ENCODE results near the gene POFUT1. TPM values are rescaled to one million over a fixed set of nuclear protein-coding genes. Genes with fewer than 3 reads are reported as not detected.
A peak's percentile ranks its signal among the peaks of the same experiment; 100 is the strongest.

Gene POFUT1
- total RNA-seq, 6 experiments from 2014 or later: 24.2 to 40.2 (median 28.7) TPM

DNA sequence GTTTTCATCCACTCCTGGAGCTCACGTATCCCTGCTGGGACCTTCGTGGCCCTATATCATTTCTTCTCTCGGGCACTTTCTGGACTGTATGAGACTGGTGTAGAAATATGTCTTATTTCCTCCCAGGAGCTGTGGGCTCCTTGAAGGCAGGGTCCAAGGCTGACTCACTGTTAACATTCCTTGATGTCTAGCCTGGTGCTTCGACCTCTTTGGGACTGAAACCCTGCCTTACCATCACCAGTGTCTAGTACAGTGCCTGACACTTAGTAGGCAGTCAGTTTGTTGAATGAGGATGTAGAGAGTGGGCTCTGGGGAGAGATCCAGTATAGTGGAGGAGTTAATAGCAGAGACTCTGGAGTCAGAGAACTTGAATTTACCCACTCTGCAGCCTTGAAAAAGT lies 23.6 kb downstream of the POFUT1 start:
- Histone ChIP-seq H3K4me3 (no peak overlapping the region), H3K27ac (no peak overlapping the region), H3K9me3 (no peaks in the 10 kb centered on the region), H3K36me3 (peaks cover 0 to 30% (median 10%) of the 10 kb centered on the region in 4 donors), H3K4me1 (peaks cover 0 to 44% (median 15%) of the 10 kb centered on the region in 4 donors), H3K27me3 (no peaks in the 10 kb centered on the region)
- TF ChIP-seq, protein P1, sequence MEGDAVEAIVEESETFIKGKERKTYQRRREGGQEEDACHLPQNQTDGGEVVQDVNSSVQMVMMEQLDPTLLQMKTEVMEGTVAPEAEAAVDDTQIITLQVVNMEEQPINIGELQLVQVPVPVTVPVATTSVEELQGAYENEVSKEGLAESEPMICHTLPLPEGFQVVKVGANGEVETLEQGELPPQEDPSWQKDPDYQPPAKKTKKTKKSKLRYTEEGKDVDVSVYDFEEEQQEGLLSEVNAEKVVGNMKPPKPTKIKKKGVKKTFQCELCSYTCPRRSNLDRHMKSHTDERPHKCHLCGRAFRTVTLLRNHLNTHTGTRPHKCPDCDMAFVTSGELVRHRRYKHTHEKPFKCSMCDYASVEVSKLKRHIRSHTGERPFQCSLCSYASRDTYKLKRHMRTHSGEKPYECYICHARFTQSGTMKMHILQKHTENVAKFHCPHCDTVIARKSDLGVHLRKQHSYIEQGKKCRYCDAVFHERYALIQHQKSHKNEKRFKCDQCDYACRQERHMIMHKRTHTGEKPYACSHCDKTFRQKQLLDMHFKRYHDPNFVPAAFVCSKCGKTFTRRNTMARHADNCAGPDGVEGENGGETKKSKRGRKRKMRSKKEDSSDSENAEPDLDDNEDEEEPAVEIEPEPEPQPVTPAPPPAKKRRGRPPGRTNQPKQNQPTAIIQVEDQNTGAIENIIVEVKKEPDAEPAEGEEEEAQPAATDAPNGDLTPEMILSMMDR (IDR thresholded peaks at IDR 0.05): no peak
- no peak for TF ChIP-seq POLR2A (IDR thresholded peaks at IDR 0.05)
- ATAC-seq: no peak
- intact Hi-C loops (cut with DNase I): no loop called here
- 97% methylated on average over 4 of the region's 4 CpGs for WGBS (ENCODE audit: insufficient coverage, low coverage, low lambda C conversion rate, missing lambda C conversion rate)
- DNase-seq: no peak

DNA sequence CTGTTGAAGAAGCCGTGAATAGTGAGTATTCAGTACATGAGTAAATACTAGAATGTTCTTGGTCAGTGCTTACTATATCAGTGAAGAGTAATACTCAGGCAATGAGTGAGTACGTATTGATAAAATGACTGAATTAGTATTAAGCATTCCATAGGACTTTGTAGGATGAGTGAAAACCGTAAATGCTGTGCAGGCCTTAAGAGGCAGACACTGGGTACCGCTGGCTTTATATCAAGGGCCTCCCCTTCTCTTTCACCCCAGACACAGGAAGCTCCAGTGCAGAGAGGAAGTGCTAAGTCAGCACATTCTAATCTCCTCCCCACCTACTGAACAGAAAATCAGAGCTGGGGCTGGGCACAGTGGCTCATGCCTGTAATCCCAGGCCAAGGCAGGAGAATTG lies 24.2 kb downstream of the POFUT1 start:
- peaks cover 0 to 44% (median 15%) of the 10 kb centered on the region in 4 donors for H3K4me1 ChIP-seq
- H3K9me3 ChIP-seq: no peaks in the 10 kb centered on the region
- peaks cover 0 to 30% (median 10%) of the 10 kb centered on the region in 4 donors for H3K36me3 ChIP-seq
- peak overlapping the region in 2 of 3 donors; percentile 6 to 29 for H3K27ac ChIP-seq
- WGBS (ENCODE audit: insufficient coverage, low coverage, low lambda C conversion rate, missing lambda C conversion rate): 51% methylated on average over 4 of the region's 4 CpGs
- TF ChIP-seq, protein P1 (IDR thresholded peaks at IDR 0.05): no peak
- no peak for TF ChIP-seq POLR2A (IDR thresholded peaks at IDR 0.05)
- intact Hi-C loops (cut with DNase I): no loop called here
- no peak overlapping the region for H3K4me3 ChIP-seq
- DNase-seq (no peak), ATAC-seq (peak; percentile 22 to 38 (median 30))
- H3K27me3 ChIP-seq: no peaks in the 10 kb centered on the region

DNA sequence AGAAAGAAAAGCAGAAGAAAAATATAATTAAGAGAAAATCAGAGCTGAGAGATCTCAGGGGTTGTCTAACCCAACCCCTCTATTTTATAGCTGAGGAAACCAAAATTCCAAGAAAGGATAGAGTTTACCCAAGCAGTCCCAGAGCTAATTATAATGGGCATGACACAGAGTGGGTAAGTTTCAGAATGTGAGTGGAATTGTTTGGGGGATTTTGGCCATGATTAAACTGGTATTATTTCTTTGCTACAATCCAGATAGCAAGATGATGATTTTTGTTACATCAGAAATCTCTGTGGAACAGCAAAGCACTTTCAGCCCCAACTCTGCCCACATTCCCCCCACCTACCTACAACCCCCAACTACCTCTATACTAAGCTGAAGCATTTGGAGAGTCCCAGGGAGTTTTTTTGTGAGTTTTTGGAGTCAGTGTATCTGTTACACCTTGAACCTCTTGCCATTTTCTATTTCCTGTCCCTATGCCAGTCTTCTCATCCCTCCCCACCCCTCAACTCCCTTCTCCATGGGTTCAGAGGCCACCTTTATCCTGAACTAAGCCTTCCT lies 24.7 kb downstream of the POFUT1 start:
- ATAC-seq (no peak), DNase-seq (no peak)
- peaks cover 0 to 40% (median 13%) of the 10 kb centered on the region in 4 donors for H3K4me1 ChIP-seq
- H3K27me3 ChIP-seq: no peaks in the 10 kb centered on the region
- H3K36me3 ChIP-seq: peaks cover 0 to 30% (median 10%) of the 10 kb centered on the region in 4 donors
- H3K4me3 ChIP-seq: no peak overlapping the region
- H3K27ac ChIP-seq: peak overlapping the region in 2 of 3 donors; percentile 6 to 29
- TF ChIP-seq, protein P1 (IDR thresholded peaks at IDR 0.05): no peak
- no peak for TF ChIP-seq POLR2A (IDR thresholded peaks at IDR 0.05)
- intact Hi-C loops (cut with DNase I): no loop called here
- H3K9me3 ChIP-seq: no peaks in the 10 kb centered on the region

GRCh38 chr20:32233286-32233685 lies 25.6 kb downstream of the POFUT1 start:
- ATAC-seq (no peak), DNase-seq (no peak)
- H3K27ac ChIP-seq: no peak overlapping the region
- H3K27me3 ChIP-seq: no peaks in the 10 kb centered on the region
- H3K36me3 ChIP-seq: peaks cover 0 to 30% (median 10%) of the 10 kb centered on the region in 4 donors
- 87% methylated on average over 8 of the region's 9 CpGs for WGBS (ENCODE audit: insufficient coverage, low coverage, low lambda C conversion rate, missing lambda C conversion rate)
- peaks cover 0 to 31% (median 8%) of the 10 kb centered on the region in 4 donors for H3K4me1 ChIP-seq
- no peak overlapping the region for H3K4me3 ChIP-seq
- intact Hi-C loops (cut with DNase I): no loop called here
- no peaks in the 10 kb centered on the region for H3K9me3 ChIP-seq
- TF ChIP-seq, protein P1 (IDR thresholded peaks at IDR 0.05): no peak
- TF ChIP-seq POLR2A (IDR thresholded peaks at IDR 0.05): no peak
